GM12864 (cell line): Measurements from ENCODE around the gene MFRP.
A peak's percentile ranks its signal among the peaks of the same experiment; 100 is the strongest.

Experiments used
- DNase-seq: peaks from one replicate; pipeline ENCODE4 v3.0.0-alpha.2; 2011; ENCODE audit warnings: low read depth
- H3K4me3 ChIP-seq: 2 replicates; pipeline ENCODE4 v1.5.1; 2011; ENCODE audit warnings: mild to moderate bottlenecking, low read depth, low read length, control low read depth
- CTCF ChIP-seq: IDR thresholded peaks from 2 replicates; pipeline ENCODE4 v1.5.1; 2011; ENCODE audit warnings: low read depth, mild to moderate bottlenecking, moderate library complexity, low read length, control low read depth, inconsistent platforms; ENCODE audit errors: missing control alignments

The MFRP gene

GRCh38 chr11:119329320-119329719, 17.2 kb downstream of the MFRP start:
- TF ChIP-seq CTCF, result no peak
- no peak for DNase-seq
- H3K4me3 ChIP-seq, result no peak overlapping the region

- TF ChIP-seq CTCF, result no peak
- no peak for DNase-seq
- no peak overlapping the region for H3K4me3 ChIP-seq
These were observed 22.3 kb downstream of the MFRP start for GRCh38 chr11:119324189-119324588.

GRCh38 chr11:119323532-119324033, 22.9 kb downstream of the MFRP start:
- DNase-seq, result no peak
- H3K4me3 ChIP-seq, result no peak overlapping the region
- peak; percentile 77 for TF ChIP-seq CTCF

GRCh38 chr11:119322921-119323531, 23.5 kb downstream of the MFRP start:
- DNase-seq, result no peak
- no peak for TF ChIP-seq CTCF
- H3K4me3 ChIP-seq, result no peak overlapping the region

GRCh38 chr11:119322360-119322739, 24.2 kb downstream of the MFRP start:
- DNase-seq, result no peak
- peak; percentile 13 for TF ChIP-seq CTCF
- no peak overlapping the region for H3K4me3 ChIP-seq

GRCh38 chr11:119320776-119321524, 25.6 kb downstream of the MFRP start:
- no peak for TF ChIP-seq CTCF
- H3K4me3 ChIP-seq, result peak overlapping the region; percentile 61
- no peak for DNase-seq
